Activated CD4-positive, alpha-beta T cell treated with anti-CD3 and anti-CD28 coated beads for 1 hour (primary cell): ENCODE measurements around the gene CIAO2B.
"Not testable (repeated sequence)": the region's sequence is repeated elsewhere in the genome, so short reads cannot be mapped to it uniquely, and the experiment has no call there.

ENCODE experiments used
- DNase-seq: peaks from one replicate; pipeline ENCODE4 v3.0.0-alpha.2; 2020

CIAO2B gene

DNA sequence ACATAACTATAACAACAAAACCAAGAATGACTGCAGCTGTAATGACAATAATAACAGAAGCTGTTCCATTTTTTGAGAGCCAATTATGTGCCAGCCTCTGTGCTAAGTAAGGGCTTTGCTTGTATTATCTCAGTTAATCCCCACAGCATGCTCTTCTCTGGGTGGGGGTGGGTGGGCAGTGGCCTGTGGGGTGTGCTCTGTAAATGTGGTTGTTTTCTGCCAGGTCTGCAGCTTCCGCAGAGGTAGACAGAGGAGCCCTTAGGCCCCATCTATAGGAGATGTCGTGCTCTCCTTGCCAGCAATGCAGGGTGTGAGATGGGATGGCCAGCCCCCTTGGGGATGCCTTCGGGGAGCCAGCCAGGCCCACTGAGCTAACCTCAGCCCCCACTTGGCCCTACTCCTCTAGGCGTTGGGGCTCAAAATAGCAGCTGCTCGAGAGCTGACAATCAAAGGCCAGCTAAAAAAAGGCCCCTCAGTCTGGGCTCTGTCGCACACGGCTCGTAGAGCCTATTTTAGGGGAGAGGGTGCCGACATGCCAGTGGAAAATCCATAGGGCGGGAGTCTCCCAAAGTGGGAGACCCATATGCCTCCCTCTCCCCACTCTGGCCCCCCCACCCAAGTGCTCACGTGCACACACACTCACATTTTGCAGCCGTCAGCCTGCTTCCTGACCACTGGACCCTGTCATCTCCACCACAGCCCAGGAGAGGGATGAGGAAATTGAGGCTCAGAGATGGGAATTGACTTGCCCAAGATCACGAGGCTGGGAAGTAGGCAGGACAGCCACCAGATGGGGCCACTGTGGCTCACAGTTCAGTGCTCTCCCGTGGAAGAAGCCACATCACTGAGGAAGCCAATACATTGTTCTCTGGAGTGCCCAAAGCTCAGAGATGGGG, 31.3 kb downstream of the CIAO2B start:
- no peak for DNase-seq

DNA sequence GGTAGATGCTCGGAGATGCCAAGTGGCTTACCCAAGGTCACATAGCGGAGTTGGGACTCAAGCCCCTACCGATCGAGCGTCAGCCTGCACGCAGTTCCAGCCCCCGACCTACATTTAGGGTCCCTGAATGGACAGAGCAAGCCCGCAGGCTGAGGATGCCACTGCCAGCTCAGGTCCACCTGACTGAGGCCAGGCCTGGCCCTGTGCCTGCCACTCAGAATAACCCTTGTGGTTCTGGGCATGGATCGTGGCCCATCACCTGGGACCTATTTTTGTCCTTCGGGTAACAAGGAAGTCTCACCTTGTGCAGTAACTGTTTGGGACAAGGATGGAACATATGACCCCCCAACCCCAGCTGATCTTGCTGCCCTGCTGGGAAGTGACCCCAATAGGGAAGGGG, 32.6 kb downstream of the CIAO2B start:
- DNase-seq, result no peak

DNA sequence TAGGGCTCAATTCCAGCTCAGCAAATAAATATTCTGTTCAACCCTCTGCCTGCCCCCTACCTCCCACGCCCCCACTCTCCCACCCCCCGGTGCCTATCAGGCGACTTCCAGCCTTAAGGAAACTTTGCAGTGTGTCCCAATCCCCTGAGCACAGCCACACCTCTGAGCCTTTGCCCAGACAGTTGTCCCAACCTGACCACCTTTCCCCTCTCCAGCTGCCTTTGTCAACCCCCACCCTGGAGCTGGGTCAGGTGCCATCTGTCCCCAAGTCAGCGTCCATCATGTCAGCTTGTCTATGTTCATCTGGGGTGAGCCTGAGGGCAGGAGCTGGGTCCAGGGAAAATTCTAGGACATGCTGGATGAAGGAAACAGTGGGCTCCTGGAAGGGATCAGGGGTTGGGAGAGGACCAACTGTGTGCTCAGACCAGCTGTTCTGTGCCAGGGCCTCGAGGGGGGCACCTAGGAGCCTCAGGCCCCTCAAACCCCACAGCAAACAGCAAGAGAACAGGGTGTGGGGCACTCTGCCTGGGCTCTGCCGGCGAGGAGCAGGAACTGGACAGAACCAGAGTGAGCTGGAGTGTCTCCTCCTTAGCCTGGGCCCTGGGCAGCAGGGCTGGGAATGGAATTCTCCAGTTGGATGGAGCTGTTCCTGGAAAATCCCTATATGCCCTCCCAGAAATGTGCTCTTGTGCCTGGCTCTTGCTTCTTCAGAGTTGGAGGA, 33.3 kb downstream of the CIAO2B start:
- DNase-seq, result no peak

DNA sequence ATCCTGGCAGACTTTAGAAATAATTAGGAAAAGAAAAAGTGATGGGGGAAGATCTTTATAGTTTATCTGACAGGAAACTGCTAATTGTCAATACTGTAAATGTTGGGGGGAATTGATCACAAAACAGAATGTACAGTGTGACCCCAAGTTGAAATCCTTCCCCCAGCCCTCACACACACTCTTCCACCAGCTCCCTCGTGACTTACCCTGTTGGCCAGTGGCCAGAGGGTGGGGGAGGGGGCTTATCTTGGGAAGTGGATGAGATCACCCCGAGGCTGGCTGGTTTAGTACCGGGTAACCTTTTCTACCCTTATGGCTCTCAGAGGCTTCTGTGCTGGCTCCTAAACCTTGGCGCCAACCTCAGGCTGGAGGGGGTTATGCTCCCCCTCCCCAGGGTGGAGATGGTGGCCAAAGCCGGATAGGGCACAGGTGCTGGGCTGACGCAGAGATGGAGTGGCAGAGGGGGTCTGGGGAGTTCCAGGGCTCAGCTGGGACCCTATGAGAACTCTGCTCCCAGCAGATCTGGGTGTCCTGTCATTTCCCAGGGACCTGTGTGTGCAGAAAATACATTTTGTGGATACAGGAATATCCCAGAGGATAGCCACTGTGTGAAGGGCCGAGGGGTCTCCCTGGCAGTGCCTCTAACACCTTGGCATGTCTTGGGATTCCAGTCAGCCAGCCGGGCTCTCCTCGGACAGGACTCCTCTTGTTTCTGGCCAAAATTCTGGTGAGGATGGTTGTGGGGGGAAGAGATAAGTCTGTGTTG, 34.1 kb downstream of the CIAO2B start:
- DNase-seq, result no peak

DNA sequence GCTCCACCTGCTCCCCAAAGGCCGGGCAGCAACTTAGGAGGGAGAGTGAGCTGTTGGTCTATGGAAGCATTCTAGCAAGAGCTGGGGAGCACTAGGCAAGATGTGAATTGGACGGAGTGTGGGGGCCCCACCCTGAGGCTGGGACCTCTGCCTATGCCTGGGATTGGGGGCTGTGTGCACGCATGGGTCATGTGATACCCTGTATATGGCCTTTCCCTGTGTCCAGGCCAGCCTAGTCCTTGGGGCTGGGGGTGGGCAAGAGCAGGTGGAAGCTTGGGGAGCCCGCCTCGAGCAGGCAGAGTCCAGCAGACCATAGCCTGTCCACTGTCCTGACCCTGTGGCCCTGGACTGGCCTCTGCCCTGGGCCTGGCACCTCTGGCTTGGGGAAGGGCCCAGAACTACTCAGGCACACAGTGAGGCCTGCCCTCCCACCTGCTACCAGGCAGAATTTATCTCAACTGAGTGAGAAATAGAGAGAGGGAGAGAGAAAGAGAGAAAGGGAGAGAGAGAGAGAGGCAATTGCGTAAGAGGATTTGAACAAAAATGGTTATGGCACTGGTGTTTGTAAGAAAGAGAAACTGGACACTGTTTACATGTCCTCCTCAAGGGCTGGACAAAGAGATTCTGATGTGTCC, 34.8 kb downstream of the CIAO2B start:
- DNase-seq, result no peak

DNA sequence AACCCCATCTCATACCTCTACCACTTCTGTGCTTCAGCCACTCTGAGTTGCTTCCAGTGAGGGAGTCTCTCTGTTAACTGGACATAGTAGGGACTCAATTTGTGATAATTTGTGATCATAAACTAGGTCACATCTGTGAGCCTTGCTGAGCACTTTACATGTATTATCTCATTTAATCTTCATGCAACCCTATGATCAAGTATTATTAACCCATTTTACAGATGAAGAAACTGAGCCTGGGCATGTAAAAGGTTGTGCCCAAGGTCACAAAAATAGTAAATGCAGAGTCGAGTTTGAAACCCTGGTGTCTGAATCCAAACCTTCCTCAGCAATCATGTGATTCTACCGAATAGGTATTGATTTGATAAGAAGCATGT, 35.3 kb downstream of the CIAO2B start:
- DNase-seq, result no peak

DNA sequence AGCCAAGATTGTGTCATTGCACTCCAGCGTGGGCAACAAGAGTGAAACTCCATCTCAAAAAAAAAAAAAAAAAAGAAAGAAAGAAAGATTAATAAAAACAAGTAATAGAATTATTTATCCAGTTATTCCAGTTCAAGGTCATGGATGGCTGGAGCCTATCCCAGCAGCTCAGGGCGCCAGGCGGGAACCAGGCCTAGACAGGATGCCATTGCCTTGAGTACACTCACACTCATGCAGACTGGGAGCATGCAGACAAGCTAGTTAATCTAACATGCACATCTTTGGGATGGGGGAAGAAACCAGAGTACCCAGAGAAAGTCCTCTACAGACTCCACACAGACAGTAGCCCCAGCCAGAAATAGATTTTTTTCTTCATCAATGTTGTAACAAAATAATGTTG, 36.0 kb downstream of the CIAO2B start:
- no peak for DNase-seq

DNA sequence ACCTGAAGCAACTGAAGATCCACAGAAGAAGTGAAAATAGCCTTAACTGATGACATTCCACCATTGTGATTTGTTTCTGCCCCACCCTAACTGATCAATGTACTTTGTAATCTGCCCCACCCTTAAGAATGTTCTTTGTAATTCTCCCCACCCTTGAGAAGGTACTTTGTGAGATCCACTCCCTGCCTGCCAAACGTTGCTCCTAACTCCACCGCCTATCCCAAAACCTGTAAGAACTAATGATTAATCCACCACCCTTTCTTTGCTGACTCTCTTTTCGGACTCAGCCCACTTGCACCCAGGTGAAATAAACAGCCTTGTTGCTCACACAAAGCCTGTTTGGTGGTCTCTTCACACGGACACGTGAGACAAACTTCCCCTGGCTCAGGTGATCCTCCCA, 37.5 kb downstream of the CIAO2B start:
- not testable (repeated sequence) for DNase-seq

DNA sequence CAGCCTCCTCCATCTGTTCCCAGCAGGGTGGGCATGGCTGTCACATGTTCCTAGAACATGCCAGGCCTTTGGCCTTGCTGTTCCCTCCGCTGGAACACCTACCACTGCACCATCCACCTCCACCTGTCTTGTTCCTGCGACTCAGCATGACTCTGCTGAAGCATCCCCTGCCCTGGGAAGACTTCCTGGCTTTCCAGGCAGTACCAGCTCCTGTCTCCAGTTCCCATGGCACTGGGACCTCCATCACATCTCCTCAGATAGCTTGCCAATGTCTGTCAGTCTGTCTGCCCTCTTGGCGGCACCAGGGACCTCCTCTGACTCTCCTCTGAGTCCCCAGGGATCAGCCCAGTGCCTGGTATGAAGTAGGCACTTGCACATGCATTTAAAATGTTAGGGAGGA, 38.2 kb downstream of the CIAO2B start:
- DNase-seq, result no peak

DNA sequence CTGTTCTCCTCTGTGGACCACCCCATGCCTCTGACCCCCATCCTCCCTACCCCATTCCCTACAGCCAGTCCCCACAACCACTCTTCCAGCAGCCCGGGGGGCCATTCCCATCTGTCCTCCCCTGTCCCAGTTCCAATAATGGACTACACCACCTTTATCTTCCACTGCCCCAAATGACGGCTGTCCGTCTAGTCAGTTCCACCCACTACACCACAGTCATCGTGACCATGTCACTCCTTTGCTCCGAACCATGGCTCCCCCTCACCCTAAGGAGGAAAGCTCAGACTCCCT, 38.6 kb downstream of the CIAO2B start:
- DNase-seq, result no peak

DNA sequence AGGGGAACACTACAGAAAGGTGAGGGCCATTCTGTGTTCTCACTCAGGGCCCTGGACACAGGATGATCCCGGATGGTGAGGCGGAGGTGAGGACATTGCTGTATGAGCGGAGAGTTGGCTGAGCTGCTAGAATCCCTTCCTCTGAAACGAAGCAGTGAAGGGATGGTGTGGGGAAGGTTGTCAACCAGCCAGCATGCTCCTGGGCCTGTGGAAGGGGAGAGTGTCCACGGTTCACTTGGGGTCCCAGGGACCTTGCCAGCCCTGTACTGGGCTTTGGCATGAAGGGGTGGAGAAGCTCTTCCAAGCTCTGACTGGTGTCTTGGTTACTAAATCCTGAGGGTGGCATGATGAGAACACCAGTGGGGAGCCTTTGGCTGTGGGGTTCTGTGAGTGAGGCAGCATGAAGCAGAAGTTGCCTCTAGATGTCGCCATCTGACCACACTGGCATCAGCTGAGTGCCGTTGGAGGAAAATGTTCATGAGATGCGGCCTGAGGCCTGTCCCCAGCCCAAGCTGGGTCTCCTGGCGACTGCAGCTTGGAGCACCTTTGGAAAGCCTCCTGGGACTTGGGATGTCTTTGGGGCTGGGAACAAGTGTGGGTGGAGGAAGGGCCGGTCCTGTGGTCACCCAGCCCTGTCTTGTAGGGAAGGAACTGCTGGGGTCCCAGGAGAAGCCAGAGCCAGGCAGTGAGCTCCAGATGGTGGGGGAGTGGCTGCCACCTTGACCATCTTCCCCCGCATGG, 39.1 kb downstream of the CIAO2B start:
- peak; percentile 44 for DNase-seq

DNA sequence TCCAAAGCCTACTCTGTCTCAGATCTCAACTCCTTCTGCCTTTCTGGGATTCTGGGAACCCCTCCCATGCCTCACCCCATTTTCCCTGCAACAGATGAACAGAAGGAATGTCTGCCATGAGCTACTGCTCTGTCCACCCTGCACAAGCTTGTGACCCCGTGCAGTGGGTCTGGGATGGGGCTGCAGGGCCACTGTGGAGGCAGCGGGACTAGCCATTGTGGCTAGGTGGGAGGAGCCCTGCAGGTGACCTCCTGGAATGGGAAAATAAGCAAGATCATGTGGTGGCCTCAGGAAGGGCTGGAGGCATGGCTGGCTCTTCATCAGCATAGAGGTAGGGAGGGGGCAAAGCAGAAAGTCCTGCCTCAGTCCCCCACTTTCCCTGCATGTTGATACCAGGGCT, 40.1 kb downstream of the CIAO2B start:
- no peak for DNase-seq

DNA sequence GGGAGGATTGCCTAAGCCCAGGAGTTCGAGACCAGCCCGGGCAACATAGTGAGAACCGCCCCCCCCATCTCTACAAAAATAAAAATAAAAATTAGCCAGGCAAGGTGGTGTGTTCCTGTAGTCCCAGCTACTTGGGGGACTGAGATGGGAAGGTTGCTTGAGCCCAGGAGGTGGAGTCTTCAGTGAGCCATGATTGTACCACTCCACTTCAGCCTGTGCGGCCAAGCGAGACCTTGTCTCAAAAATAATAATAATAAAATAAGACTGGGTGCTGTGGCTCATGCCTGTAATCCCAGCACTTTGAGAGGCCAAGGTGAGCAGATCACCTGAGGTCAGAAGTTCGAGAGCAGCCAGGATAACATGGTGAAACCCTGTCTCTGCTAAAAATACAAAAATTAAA, 42.4 kb downstream of the CIAO2B start:
- DNase-seq, result no peak

DNA sequence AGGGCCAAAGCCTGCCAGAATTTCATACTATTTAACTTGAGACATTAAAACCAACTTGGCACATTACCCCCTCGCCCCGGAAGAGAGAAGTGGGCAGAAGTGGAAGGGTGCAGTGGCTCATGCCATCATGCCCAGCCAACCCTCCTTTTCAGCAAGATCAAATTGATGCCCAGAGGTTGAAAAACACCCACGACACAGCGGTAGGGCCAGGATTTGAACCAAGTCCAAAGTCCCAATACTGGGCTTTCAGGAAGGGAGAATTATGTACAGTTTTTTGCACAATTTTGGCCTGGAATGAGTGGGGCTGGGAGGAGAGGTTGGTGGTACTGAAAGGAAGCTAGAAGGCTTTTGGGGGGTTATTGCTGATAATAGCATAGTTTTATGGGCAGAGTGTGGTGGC, 42.8 kb downstream of the CIAO2B start:
- DNase-seq, result no peak

DNA sequence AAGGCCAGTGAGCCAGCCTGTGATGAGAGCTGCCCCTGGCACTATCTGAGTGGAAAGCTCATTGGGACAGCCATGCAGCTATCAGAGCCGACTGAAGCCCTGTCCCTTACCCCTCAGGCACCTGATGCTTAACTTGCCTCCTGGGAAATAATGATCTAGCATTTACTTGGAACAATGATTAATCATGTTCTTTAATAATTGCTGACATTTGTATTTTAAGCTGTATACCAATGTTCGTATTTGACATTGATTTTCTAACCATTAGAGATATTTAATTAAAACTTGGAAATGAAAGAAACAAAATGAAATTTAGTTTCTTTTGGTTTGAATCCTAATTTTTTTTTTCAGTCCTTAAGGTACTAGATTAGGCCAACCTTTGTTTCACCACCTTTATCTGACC, 43.4 kb downstream of the CIAO2B start:
- no peak for DNase-seq

DNA sequence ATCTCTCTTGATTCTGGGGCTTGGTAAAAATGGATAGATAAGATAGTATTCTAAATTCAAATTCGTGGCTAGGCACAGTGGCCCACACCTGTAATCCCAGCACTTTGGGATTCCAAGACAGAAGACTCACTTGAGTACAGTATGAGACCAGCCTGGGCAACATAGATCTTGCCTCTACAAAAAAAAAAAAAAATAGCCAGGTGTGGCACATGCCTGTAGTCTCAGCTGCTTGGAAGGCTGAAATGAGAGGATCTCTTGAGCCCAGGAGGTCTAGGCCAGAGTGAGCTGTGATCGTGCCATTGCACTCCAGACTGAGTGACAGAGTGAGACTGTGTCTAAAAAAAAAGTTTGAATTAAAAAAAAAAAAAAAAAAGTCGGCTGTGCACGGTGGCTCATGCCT, 44.6 kb downstream of the CIAO2B start:
- no peak for DNase-seq

DNA sequence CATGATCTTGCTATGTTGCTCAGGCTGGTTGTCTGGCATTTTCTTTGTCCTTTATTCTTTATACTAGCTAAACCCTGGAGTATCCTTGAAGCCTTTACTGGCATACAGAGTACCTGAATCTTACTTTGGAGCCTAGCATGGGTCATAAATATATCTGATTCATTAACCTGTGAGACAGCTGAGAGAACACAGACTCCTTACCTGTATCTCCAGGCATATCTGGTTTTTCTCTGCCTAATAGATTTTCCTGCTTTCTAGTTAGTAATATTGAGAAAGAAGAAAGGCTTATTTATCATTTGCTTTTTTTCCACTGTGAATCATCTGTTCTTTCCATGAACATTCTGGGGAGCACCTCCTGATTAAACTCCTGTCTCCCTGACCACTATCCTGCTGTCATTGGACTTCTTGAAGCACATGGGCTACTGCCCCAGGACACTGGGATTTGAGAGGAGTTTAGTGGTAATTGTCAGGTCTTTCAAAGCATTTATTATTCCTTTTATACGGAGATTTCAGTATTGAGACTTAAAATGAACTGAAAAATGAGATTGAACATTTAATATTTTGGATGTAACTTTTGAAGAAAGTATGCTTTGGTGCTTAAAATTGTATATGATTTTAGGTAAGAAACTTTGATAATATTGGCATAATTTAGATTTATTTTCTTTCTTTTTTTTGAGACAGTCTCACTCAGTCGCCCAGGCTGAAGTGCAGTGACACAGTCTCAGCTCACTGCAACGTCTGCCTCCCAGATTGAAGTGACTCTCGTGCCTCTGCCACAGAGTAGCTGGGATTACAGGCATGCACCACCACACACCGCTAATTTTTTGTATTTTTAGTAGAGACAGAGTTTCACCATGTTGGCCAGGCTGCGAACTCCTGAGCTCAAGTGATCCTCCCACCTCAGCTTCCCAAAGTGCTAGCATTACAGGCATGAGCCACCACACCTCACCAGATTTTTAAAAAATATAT, 45.3 kb downstream of the CIAO2B start:
- no peak for DNase-seq

DNA sequence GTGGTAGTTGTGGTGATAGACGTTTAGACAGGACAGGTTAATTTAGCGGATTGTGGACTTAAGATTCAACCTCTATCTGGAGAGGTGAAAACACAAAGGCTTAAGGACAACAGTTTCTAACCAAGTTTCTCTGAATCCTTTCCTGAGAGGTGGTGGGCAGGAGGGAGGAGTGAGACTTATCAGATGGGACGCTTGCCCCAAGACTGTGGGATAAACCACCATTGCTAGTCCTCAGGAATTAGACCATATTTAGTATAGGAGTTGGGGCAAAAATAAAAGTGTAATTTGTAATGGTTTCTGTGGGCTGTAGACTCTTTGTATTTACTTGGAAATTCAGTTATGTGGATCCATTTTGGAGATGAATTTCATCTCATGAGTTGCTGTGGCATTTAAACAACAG, 47.3 kb downstream of the CIAO2B start:
- DNase-seq, result no peak

DNA sequence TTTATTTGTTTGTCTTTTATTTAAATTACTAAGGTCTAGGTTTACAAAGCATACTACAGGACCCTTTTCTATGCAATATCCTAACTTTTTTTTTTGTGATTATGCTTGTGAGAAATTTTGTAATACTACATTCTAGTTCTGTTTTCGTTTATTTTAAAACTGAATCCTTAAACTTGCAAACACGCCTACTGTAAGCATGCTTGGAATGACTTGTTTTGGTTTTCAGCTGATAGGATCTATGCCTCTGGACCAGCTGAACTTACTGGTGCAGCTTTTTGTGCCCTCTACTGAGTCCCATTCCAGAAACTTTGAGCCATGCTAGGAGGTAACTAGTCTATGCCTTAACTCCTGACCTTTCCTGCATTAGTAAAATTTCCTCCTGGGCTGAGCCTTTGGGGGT, 47.9 kb downstream of the CIAO2B start:
- DNase-seq, result no peak

DNA sequence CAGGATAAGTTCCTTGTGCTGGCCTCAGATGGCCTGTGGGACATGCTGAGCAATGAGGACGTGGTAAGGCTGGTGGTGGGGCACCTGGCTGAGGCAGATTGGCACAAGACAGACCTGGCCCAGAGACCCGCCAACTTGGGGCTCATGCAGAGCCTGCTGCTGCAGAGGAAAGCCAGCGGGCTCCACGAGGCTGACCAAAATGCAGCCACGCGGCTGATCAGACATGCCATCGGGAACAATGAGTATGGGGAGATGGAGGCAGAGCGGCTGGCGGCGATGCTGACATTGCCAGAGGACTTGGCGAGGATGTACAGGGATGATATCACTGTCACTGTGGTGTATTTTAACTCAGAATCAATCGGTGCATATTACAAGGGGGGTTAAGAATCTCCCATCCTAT, 48.7 kb downstream of the CIAO2B start:
- no peak for DNase-seq

DNA sequence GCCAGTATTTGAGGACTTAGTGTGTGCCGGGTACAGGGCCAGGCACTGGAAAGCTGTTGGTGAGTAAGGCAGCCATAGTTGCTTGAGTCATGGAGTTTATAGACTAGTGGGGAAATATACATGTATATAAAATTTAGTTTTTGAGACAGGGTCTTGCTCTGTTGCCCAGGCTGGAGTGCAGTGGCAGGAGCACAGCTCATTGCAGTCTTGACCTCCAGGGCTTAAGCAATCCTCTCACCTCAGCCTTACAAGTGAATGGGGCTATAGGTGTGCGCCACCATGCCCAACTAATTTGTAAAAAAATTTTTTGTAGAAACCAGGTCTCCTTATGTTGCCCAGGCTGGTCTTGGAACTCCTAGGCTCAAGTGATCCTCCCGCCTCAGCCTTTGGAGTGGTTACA, 51.5 kb downstream of the CIAO2B start:
- DNase-seq, result no peak
